ENCODE results near the gene RAB8B. TPM values are rescaled to one million over a fixed set of nuclear protein-coding genes. Genes with fewer than 3 reads are reported as not detected.

The RAB8B gene
- total and polyA plus RNA-seq, 10 of the 15 experiments (the other 5 are each of a cell fraction or from before 2014, with no cell fraction given) = 17.8 to 104 (median 65.1) TPM

DNA sequence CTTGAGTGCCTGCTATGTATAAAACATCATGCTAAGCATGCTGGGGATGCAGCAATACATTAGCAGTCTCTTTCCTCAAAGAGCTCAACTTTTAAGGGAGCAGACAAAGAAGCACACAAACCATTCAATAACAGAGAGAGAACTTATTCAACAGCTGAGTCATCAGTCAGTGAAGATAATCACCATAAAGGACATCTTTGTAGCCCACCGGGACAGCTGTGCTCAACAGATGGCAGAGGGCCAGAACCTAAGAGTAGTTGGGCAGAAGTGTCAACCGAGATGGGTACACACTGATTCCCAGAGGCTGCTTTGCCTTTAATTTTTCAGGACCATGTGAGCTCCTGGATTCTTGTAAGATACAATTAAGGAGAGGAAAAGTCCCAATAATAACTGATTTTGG, 4.2 kb upstream of the RAB8B start:
- ATAC-seq (no peak), FAIRE-seq (no peak), DNase-seq (ENCODE audit: low read depth, low spot score) (no peak)
- POLR2A ChIA-PET = interaction anchor here (1.1 to 1.2 kb wide), 2 partner anchors 9 to 26 kb away, joined by 3 to 4 read pairs; no protein-coding TSS in a partner anchor
- no TSS peak for BruUV-seq (replicated peaks)
- no peaks in the 10 kb centered on the region for H3K9me3 ChIP-seq (replicated peaks; ENCODE audit: control insufficient read depth, insufficient read depth, low read length)
- RAD21 ChIA-PET (ENCODE audit: unreplicated experiment) = interaction anchor here (1.0 to 1.2 kb wide), 2 partner anchors 19 to 91 kb away, joined by 3 to 7 read pairs; no protein-coding TSS in a partner anchor
- 77% methylated on average over 2 of the region's 2 CpGs for WGBS (ENCODE audit: insufficient coverage, insufficient replicate concordance, low lambda C conversion rate, missing lambda C conversion rate)
- H3K4me3 ChIP-seq = no peak overlapping the region
- H3K36me3 ChIP-seq (ENCODE audit: control insufficient read depth in 2 of 2, insufficient read depth in 2 of 2, low read length in 1 of 2) = no peaks in the 10 kb centered on the region
- H4K20me1 ChIP-seq (ENCODE audit: control insufficient read depth, insufficient read depth) = no peaks in the 10 kb centered on the region
- intact Hi-C loops (cut with micrococcal nuclease; ENCODE audit: unreplicated experiment) = no loop called here
- no peak overlapping the region for H3K4me2 ChIP-seq (ENCODE audit: control insufficient read depth, insufficient read depth)
- no peak overlapping the region for H2AFZ ChIP-seq (ENCODE audit: control insufficient read depth, low read depth, low read length)
- no peaks in the 10 kb centered on the region for H3K27me3 ChIP-seq (replicated peaks in 1 of 2; ENCODE audit: control insufficient read depth in 2 of 2, insufficient read depth in 2 of 2, low read length in 1 of 2)
- CTCF ChIA-PET = interaction anchor here (0.6 to 2.3 kb wide), 6 partner anchors 11 to 87 kb away, joined by 3 to 6 read pairs (median 3); no protein-coding TSS in a partner anchor
- SMC1A ChIA-PET (ENCODE audit: uncharacterized antibody, unreplicated experiment) = interaction anchor here (0.6 to 3.0 kb wide), 6 partner anchors 10 to 67 kb away, joined by 3 to 8 read pairs (median 4); no protein-coding TSS in a partner anchor
- H3K4me1 ChIP-seq (ENCODE audit: control insufficient read depth, insufficient read depth, low read length) = peaks cover 11% of the 10 kb centered on the region
- H3K27ac ChIP-seq (ENCODE audit: control insufficient read depth, insufficient read depth) = no peak overlapping the region
- in situ Hi-C loops (cut with MboI) = no loop called here
- H3K79me2 ChIP-seq (ENCODE audit: control insufficient read depth, insufficient read depth, low read length) = peaks cover 9% of the 10 kb centered on the region
- H3K9ac ChIP-seq (ENCODE audit: control insufficient read depth, insufficient read depth, low read length) = no peak overlapping the region
- TF ChIP-seq CBFB (IDR thresholded peaks at IDR 0.05; ENCODE audit: low read depth) (no peak), JUND (IDR thresholded peaks at IDR 0.05; ENCODE audit: low read depth, low read length) (no peak), SPI1 (IDR thresholded peaks at IDR 0.05; ENCODE audit: borderline replicate concordance, insufficient read depth, low read depth, low read length) (no peak), YBX1 (IDR thresholded peaks at IDR 0.05) (no peak), MEF2A (IDR thresholded peaks at IDR 0.05; ENCODE audit: insufficient read depth, low read depth, low read length) (no peak), PAX8 (IDR thresholded peaks at IDR 0.05) (no peak), RB1 (IDR thresholded peaks at IDR 0.05; ENCODE audit: borderline replicate concordance) (no peak), SRF (IDR thresholded peaks at IDR 0.05; ENCODE audit: low read depth in 2 of 2, low read length in 2 of 2) (no peak), CHD1 (IDR thresholded peaks at IDR 0.05; ENCODE audit: low read depth, low read length) (no peak)
- TF ChIP-seq, protein P1, sequence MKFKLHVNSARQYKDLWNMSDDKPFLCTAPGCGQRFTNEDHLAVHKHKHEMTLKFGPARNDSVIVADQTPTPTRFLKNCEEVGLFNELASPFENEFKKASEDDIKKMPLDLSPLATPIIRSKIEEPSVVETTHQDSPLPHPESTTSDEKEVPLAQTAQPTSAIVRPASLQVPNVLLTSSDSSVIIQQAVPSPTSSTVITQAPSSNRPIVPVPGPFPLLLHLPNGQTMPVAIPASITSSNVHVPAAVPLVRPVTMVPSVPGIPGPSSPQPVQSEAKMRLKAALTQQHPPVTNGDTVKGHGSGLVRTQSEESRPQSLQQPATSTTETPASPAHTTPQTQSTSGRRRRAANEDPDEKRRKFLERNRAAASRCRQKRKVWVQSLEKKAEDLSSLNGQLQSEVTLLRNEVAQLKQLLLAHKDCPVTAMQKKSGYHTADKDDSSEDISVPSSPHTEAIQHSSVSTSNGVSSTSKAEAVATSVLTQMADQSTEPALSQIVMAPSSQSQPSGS (IDR thresholded peaks at IDR 0.05; ENCODE audit: low read length) = no peak
- TF ChIP-seq, protein P2, sequence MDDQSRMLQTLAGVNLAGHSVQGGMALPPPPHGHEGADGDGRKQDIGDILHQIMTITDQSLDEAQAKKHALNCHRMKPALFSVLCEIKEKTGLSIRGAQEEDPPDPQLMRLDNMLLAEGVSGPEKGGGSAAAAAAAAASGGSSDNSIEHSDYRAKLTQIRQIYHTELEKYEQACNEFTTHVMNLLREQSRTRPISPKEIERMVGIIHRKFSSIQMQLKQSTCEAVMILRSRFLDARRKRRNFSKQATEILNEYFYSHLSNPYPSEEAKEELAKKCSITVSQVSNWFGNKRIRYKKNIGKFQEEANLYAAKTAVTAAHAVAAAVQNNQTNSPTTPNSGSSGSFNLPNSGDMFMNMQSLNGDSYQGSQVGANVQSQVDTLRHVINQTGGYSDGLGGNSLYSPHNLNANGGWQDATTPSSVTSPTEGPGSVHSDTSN (IDR thresholded peaks at IDR 0.05; ENCODE audit: insufficient replicate concordance, low read depth, low read length) = no peak
- TF ChIP-seq, protein P3, sequence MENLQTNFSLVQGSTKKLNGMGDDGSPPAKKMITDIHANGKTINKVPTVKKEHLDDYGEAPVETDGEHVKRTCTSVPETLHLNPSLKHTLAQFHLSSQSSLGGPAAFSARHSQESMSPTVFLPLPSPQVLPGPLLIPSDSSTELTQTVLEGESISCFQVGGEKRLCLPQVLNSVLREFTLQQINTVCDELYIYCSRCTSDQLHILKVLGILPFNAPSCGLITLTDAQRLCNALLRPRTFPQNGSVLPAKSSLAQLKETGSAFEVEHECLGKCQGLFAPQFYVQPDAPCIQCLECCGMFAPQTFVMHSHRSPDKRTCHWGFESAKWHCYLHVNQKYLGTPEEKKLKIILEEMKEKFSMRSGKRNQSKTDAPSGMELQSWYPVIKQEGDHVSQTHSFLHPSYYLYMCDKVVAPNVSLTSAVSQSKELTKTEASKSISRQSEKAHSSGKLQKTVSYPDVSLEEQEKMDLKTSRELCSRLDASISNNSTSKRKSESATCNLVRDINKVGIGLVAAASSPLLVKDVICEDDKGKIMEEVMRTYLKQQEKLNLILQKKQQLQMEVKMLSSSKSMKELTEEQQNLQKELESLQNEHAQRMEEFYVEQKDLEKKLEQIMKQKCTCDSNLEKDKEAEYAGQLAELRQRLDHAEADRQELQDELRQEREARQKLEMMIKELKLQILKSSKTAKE (IDR thresholded peaks at IDR 0.05; ENCODE audit: low read depth, poor library complexity, severe bottlenecking) = no peak
- TF ChIP-seq, protein P4, sequence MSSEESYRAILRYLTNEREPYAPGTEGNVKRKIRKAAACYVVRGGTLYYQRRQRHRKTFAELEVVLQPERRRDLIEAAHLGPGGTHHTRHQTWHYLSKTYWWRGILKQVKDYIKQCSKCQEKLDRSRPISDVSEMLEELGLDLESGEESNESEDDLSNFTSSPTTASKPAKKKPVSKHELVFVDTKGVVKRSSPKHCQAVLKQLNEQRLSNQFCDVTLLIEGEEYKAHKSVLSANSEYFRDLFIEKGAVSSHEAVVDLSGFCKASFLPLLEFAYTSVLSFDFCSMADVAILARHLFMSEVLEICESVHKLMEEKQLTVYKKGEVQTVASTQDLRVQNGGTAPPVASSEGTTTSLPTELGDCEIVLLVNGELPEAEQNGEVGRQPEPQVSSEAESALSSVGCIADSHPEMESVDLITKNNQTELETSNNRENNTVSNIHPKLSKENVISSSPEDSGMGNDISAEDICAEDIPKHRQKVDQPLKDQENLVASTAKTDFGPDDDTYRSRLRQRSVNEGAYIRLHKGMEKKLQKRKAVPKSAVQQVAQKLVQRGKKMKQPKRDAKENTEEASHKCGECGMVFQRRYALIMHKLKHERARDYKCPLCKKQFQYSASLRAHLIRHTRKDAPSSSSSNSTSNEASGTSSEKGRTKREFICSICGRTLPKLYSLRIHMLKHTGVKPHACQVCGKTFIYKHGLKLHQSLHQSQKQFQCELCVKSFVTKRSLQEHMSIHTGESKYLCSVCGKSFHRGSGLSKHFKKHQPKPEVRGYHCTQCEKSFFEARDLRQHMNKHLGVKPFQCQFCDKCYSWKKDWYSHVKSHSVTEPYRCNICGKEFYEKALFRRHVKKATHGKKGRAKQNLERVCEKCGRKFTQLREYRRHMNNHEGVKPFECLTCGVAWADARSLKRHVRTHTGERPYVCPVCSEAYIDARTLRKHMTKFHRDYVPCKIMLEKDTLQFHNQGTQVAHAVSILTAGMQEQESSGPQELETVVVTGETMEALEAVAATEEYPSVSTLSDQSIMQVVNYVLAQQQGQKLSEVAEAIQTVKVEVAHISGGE (CRISPR knock-in tag; IDR thresholded peaks at IDR 0.05) = no peak
- TF ChIP-seq, protein P5, sequence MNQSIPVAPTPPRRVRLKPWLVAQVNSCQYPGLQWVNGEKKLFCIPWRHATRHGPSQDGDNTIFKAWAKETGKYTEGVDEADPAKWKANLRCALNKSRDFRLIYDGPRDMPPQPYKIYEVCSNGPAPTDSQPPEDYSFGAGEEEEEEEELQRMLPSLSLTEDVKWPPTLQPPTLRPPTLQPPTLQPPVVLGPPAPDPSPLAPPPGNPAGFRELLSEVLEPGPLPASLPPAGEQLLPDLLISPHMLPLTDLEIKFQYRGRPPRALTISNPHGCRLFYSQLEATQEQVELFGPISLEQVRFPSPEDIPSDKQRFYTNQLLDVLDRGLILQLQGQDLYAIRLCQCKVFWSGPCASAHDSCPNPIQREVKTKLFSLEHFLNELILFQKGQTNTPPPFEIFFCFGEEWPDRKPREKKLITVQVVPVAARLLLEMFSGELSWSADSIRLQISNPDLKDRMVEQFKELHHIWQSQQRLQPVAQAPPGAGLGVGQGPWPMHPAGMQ (IDR thresholded peaks at IDR 0.05; ENCODE audit: borderline replicate concordance) = no peak

Measured in GM12878 (cell line).